ENCODE measurements around the gene AGR3.

Gene AGR3

DNA sequence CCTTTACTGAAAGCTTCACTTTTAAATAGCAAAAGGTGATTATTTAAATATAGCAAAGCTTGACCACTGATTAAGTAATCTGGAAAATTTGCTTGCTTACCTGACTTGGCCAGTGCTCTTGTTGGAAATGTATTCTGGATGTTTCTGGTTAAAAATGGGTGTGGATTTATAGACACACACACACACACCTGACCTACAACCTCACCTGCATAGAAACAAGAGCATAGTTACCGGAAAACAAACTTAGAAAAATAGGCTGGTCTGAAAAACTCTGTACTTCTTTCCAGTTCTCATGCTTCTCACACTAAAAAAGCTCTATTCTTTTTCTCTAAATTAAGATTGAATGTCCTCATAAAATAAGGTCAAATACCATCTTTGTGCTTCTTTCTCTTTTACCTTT, at the start of gene AGR3:
TSS of gene AGR3 (minus strand) at position 140 of the 400 bp plus-strand sequence. CDS start 3,365 bp downstream, outside the sequence.
- TF ChIP-seq CREB1 (IDR thresholded peaks at IDR 0.05; ENCODE audit: low read depth) (no peak), EGR1 (IDR thresholded peaks at IDR 0.05) (no peak), YY1 (IDR thresholded peaks at IDR 0.05; ENCODE audit: low read depth) (no peak), EP300 (IDR thresholded peaks at IDR 0.05; ENCODE audit: borderline replicate concordance) (no peak), TCF12 (IDR thresholded peaks at IDR 0.05; ENCODE audit: low read depth) (no peak), FOXM1 (IDR thresholded peaks at IDR 0.05; ENCODE audit: borderline replicate concordance, low read depth) (no peak), ZBTB7A (IDR thresholded peaks at IDR 0.05; ENCODE audit: low read depth) (no peak), RAD21 (IDR thresholded peaks at IDR 0.05; ENCODE audit: low read depth) (no peak), NFIC (IDR thresholded peaks at IDR 0.05) (no peak), CEBPB (IDR thresholded peaks at IDR 0.05) (no peak)
- TF ChIP-seq, protein P1, sequence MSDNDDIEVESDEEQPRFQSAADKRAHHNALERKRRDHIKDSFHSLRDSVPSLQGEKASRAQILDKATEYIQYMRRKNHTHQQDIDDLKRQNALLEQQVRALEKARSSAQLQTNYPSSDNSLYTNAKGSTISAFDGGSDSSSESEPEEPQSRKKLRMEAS (IDR thresholded peaks at IDR 0.05): no peak
- TF ChIP-seq, protein P2, sequence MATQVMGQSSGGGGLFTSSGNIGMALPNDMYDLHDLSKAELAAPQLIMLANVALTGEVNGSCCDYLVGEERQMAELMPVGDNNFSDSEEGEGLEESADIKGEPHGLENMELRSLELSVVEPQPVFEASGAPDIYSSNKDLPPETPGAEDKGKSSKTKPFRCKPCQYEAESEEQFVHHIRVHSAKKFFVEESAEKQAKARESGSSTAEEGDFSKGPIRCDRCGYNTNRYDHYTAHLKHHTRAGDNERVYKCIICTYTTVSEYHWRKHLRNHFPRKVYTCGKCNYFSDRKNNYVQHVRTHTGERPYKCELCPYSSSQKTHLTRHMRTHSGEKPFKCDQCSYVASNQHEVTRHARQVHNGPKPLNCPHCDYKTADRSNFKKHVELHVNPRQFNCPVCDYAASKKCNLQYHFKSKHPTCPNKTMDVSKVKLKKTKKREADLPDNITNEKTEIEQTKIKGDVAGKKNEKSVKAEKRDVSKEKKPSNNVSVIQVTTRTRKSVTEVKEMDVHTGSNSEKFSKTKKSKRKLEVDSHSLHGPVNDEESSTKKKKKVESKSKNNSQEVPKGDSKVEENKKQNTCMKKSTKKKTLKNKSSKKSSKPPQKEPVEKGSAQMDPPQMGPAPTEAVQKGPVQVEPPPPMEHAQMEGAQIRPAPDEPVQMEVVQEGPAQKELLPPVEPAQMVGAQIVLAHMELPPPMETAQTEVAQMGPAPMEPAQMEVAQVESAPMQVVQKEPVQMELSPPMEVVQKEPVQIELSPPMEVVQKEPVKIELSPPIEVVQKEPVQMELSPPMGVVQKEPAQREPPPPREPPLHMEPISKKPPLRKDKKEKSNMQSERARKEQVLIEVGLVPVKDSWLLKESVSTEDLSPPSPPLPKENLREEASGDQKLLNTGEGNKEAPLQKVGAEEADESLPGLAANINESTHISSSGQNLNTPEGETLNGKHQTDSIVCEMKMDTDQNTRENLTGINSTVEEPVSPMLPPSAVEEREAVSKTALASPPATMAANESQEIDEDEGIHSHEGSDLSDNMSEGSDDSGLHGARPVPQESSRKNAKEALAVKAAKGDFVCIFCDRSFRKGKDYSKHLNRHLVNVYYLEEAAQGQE (IDR thresholded peaks at IDR 0.05; ENCODE audit: low read depth): no peak
- TF ChIP-seq, protein P3, sequence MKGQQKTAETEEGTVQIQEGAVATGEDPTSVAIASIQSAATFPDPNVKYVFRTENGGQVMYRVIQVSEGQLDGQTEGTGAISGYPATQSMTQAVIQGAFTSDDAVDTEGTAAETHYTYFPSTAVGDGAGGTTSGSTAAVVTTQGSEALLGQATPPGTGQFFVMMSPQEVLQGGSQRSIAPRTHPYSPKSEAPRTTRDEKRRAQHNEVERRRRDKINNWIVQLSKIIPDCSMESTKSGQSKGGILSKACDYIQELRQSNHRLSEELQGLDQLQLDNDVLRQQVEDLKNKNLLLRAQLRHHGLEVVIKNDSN (IDR thresholded peaks at IDR 0.05): no peak

DNA sequence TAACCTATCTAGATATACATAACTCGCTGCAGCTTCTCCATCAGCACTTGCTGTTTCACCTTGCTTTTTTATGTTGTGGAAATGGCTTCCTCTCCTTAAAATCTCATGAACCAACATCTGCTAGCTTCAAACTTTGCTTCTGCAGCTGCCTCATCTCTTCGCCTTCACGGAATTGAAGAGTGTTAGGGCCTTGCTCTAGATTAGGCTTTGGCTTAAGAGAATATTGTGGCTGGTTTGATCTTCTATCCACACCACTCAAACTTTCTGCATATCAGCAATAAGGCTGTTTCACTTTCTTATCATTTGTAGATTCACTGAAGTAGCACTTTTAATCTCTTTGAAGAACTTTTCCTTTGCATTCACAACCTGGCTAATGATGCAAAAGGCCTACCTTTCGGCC, 49.2 kb upstream of the AGR3 start:
- TF ChIP-seq, protein P1 (IDR thresholded peaks at IDR 0.05): no peak
- TF ChIP-seq CEBPB (IDR thresholded peaks at IDR 0.05): no peak
- TF ChIP-seq, protein P2 (IDR thresholded peaks at IDR 0.05; ENCODE audit: low read depth): no peak
- TF ChIP-seq EGR1 (IDR thresholded peaks at IDR 0.05): no peak

DNA sequence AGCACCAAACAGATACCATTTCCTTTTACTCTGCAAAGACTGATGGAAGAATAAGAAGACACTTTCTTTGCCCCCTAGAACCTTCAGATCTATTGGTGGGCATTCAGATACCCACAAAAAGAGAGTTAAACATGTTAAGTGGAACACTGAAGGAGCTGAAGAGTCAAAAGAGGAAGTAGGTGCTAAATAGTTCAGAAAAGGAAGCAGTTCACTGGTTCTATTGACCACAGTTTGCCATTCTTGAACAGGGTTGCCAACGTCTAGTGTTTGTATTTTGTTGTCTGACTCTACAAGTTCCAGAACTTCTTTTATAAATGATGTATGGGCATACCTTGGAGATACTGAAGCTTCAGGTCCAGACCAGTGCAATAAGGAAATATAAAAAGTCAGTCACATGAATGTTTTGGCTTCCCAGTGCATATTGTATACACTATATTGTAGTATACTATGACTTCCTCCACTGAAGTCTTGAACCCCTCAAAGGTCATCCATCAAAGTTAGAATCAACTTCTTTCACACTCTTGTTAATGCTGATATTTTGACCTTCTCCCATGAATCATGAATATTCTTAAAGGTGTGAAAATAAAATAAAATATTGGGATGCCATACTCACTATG, 47.5 kb upstream of the AGR3 start:
- TF ChIP-seq, protein P1 (IDR thresholded peaks at IDR 0.05): no peak
- TF ChIP-seq TEAD4 (IDR thresholded peaks at IDR 0.05) (no peak), CREB1 (IDR thresholded peaks at IDR 0.05; ENCODE audit: low read depth) (no peak), CEBPB (IDR thresholded peaks at IDR 0.05) (no peak), YY1 (IDR thresholded peaks at IDR 0.05; ENCODE audit: low read depth) (no peak), EP300 (IDR thresholded peaks at IDR 0.05; ENCODE audit: borderline replicate concordance) (no peak), NFIC (IDR thresholded peaks at IDR 0.05) (no peak), EGR1 (IDR thresholded peaks at IDR 0.05) (no peak), TAF1 (IDR thresholded peaks at IDR 0.05; ENCODE audit: low read depth) (no peak), RAD21 (IDR thresholded peaks at IDR 0.05; ENCODE audit: low read depth) (no peak), ZBTB7A (IDR thresholded peaks at IDR 0.05; ENCODE audit: low read depth) (no peak), FOXM1 (IDR thresholded peaks at IDR 0.05; ENCODE audit: borderline replicate concordance, low read depth) (no peak), TCF12 (IDR thresholded peaks at IDR 0.05; ENCODE audit: low read depth) (no peak)
- TF ChIP-seq, protein P2 (IDR thresholded peaks at IDR 0.05; ENCODE audit: low read depth): no peak
- TF ChIP-seq, protein P3 (IDR thresholded peaks at IDR 0.05): no peak

DNA sequence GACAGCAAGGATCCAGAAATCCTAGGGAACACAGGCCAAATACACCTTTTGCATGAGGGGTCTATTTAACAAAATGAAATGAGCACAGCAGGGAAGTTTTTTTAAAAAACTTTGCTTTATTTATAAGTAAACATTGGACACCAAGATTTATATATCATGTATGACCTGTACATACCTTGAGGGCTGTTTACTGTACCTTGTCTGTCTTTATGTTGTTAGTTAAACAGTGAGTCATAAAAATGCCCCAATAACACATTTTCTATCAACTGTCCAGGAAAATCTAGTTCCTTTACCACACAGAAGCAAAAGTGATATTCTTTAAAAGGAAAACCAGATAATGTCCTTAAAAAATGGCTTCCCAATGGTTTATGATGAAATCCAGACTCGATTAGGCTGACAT, 45.1 kb upstream of the AGR3 start:
- TF ChIP-seq CREB1 (IDR thresholded peaks at IDR 0.05; ENCODE audit: low read depth) (no peak), TEAD4 (IDR thresholded peaks at IDR 0.05) (no peak), EP300 (IDR thresholded peaks at IDR 0.05; ENCODE audit: borderline replicate concordance) (no peak), ZBTB7A (IDR thresholded peaks at IDR 0.05; ENCODE audit: low read depth) (no peak), TCF12 (IDR thresholded peaks at IDR 0.05; ENCODE audit: low read depth) (no peak), CEBPB (IDR thresholded peaks at IDR 0.05) (no peak), RAD21 (IDR thresholded peaks at IDR 0.05; ENCODE audit: low read depth) (no peak), YY1 (IDR thresholded peaks at IDR 0.05; ENCODE audit: low read depth) (no peak), FOXM1 (IDR thresholded peaks at IDR 0.05; ENCODE audit: borderline replicate concordance, low read depth) (no peak), TAF1 (IDR thresholded peaks at IDR 0.05; ENCODE audit: low read depth) (no peak), NFIC (IDR thresholded peaks at IDR 0.05) (no peak), EGR1 (IDR thresholded peaks at IDR 0.05) (no peak)
- TF ChIP-seq, protein P3 (IDR thresholded peaks at IDR 0.05): no peak
- TF ChIP-seq, protein P1 (IDR thresholded peaks at IDR 0.05): no peak
- TF ChIP-seq, protein P2 (IDR thresholded peaks at IDR 0.05; ENCODE audit: low read depth): no peak

Data from Ishikawa (cell line).